Stimulated activated CD4-positive, alpha-beta T cell treated with anti-CD3 and anti-CD28 coated beads, Interleukin-2, amount 100 ng/mL, for 48 hours (primary cell): ENCODE data around the gene SEMA3F.

Source experiments
- DNase-seq, 2 donors: peaks; one replicate each; pipeline ENCODE4 v3.0.0-alpha.2; 2020

The SEMA3F gene

DNA sequence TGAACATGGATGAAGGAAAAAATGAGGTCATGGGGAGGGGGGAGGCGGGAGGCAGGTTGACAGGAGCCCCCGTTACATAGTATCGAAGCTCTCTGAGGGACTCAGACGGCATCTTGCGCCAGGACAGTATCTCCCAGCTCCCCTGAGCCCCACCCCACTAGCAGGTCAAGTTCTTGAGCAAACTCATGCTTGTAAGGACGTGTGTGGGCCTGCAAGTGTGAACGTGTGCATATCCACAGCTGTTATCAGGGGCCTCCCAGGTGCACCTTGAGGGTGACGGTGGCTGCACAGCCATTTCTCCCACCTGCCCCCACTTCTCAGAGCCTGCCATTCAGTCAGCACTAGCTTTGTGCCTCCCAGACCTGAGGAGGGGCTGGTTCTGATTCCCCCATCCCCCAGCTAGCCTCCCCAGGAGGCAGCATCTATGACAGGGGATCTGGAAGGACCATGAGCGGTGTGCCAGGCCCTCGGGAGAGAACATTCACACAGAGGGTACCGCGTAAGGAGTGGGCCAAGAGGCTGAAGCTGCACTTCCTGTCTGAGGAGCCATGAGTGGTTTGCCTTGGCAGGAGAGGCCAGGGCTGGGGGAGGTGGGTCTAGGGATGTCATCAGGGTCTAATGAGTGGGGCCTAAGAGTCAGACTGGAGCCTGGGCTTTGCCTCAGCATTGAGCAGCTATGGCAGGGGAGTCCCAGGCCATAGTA, 2.9 kb downstream of the SEMA3F start:
- DNase-seq = no peak

GRCh38 chr3:50158530-50159146, 3.5 kb downstream of the SEMA3F start:
- DNase-seq = no peak

DNA sequence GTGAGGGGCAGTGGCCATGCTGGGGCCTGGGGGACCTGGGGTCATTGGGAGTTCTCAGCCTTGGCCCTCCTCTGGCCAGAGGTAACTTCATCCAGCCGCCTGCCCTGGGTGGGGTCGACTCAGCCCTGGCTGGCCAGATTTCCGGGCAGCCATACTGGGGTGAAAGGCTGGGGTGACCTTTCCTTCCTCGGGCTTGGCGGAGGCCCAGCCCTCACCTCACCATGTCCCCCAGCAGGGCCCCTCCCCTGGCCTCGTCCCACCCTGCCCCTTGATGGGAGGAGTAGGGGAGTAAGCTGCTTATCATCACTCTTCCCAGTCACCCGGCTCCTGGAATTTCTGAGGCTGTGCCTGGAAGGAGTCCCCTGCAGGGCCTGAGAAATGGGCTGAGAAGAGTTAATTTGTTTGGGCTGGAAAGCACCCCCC, 5.4 kb downstream of the SEMA3F start:
- DNase-seq = no peak

- no peak for DNase-seq
Measured at GRCh38 chr3:50161320-50161719, 6.2 kb downstream of the SEMA3F start.

DNA sequence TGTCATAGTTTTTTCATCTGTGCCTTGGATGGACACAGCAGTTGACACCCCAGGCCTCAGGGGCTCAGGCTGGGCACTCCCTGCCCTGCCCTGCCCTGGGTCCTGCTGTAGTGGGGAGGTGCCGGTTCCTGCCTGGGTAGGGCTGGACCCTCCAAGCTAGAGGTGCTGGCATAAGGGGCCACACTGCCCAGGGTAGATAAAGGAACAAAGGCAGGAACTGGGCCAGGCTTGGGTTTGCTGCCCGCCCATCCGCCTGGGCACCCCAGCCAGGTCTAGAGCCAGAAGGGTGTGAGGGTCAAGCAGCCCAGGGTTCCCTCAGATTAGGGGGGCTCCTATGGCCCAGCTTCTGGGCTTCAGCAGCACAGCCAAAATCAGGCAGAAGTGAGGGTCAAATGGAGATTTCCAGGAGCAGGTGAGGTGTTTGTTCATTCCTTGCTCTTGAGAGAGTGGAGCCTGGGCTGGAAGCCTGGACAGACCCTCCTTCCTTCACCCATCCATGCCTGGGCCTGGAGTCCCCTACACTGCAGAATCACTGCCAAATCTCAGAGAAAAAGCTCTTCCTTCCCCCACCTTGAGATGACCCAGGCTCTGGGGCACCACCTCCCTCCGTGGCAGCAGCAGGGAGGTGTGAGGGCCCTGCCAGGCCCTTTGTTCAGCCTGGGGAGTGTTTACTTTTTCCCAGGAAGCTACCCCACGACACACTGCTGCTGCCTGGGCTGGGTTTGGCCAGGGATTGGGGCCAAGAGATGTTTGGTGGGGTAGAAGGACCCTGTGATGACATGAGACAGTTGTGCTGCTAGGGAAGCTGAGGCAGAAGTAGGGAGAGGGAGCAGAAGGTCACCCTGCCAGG, 7.1 kb downstream of the SEMA3F start:
- no peak for DNase-seq

- no peak for DNase-seq
Measured at GRCh38 chr3:50163572-50164455, 8.7 kb downstream of the SEMA3F start.

GRCh38 chr3:50164481-50164880, 9.4 kb downstream of the SEMA3F start:
- no peak for DNase-seq

GRCh38 chr3:50164984-50165909, 10.1 kb downstream of the SEMA3F start:
- no peak for DNase-seq

GRCh38 chr3:50165910-50166538, 10.9 kb downstream of the SEMA3F start:
- DNase-seq = no peak

GRCh38 chr3:50166620-50167019, 11.5 kb downstream of the SEMA3F start:
- DNase-seq = no peak

- no peak for DNase-seq
Measured at GRCh38 chr3:50167069-50167840, 12.1 kb downstream of the SEMA3F start.

DNA sequence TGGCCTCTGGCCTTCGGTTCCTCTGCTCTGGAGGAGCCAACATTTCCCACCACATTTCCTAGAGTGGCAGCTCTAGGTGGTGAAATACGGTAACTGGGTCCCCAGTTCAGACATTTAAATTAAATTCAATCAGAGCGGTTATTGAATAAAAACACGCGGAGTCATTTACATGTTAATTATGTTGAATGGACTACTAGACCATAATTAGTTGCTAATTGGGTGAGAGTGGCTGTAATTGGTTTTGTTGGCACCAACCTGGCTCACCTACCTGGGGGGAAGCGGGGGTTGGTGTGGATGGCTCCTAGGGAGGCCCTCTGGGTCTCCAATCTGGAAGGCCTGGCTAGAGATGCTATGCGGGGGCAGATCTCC, 12.7 kb downstream of the SEMA3F start:
- no peak for DNase-seq

- DNase-seq = no peak
Measured at GRCh38 chr3:50168388-50168787, 13.3 kb downstream of the SEMA3F start.

DNA sequence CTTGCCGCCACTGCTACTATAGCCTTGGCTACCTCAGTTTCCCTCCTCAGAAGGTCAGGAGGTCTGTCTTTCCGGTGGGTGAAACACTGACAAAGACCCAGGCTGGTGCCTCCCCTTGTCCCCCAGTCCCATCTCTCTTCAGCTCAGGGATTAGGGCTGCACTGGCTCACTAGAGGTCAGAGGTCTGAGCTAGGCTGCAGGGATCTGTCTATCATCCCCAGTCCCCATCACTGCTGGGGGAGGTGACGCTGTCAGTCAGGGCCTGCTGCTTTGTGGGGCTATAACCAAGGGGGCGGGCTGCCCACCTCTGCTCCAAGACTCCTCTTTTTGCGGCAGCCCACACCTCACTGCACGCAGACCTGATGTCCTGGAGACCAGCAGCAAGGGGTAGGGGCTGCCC, 13.7 kb downstream of the SEMA3F start:
- no peak for DNase-seq

DNA sequence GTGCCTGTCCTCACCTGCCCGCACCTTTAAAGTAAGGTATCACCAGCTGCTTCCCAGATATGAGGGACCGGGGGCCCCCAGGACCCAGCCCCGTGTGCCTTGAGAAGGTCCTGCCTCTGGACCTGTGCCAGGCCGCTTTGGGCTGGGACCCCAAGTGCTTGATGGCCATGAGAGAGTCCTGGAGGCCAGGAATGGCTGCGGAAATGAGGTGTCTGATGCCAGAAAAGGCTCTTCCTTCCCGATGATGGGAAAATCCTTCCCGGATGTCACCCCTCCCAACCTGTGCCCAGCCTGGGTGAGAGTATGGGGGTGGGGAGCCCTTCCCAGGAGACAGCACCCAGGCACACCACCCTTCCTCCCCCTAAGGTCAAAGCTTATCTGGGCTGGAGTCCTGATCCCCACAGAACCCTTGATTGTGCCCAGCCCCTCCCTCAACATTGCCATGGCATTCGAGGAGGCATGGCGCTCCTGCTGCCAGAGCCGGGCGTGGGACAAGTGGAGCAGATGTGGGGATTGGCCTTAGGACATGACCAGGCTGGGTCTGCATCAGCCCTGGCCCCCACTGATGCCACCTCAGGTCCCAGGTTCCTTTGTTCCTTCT, 14.2 kb downstream of the SEMA3F start:
- no peak for DNase-seq

DNA sequence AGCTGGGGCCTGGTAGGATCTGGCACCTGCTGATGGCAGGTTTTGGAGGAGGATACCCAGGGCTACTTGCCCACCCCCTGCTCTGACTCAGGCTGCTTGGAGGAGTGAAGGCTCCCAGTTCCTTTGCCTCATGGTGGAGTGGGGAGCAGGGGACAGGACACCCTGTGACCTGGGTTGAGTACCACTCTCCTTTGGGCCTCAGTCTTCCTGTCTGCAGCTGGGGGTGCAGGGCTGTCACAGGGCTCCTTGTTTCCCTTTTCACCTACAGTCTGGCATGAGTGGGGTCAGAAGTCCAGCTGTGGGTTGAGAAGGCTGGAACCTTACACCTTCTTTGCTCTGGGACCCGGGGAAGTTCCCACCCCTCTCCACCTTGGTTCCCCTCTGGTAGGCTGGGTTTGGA, 14.7 kb downstream of the SEMA3F start:
- no peak for DNase-seq

DNA sequence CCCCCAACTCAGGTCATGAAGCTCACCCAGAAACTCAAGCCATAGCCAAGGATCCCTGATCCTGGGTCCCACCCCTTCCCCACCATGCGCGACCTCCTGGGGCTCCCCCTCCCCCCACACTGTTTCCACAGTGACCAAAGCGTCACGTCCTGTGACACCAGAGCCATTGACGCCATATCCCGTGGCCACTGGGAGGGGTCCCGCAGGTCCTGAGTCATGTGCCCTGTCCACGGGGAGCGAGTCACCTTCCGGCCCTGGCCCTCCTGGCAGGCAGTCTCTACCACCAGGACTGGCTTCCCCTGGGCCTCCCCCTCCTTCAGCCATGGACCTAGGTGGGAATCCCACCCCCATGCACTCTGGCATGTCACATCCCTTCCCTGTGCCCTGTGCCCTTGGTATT, 15.6 kb downstream of the SEMA3F start:
- DNase-seq = no peak

GRCh38 chr3:50171540-50172301, 16.6 kb downstream of the SEMA3F start:
- no peak for DNase-seq

- no peak for DNase-seq
Measured at GRCh38 chr3:50172626-50173220, 17.6 kb downstream of the SEMA3F start.
